ENCODE measurements around the gene GOT2. TPM values are rescaled to one million over a fixed set of nuclear protein-coding genes. Genes with fewer than 3 reads are reported as not detected.
"Not testable (repeated sequence)": the region's sequence is repeated elsewhere in the genome, so short reads cannot be mapped to it uniquely, and the experiment has no call there.

Gene GOT2
- 45.9 TPM for polyA plus RNA-seq (ENCODE audit: insufficient read length)

DNA sequence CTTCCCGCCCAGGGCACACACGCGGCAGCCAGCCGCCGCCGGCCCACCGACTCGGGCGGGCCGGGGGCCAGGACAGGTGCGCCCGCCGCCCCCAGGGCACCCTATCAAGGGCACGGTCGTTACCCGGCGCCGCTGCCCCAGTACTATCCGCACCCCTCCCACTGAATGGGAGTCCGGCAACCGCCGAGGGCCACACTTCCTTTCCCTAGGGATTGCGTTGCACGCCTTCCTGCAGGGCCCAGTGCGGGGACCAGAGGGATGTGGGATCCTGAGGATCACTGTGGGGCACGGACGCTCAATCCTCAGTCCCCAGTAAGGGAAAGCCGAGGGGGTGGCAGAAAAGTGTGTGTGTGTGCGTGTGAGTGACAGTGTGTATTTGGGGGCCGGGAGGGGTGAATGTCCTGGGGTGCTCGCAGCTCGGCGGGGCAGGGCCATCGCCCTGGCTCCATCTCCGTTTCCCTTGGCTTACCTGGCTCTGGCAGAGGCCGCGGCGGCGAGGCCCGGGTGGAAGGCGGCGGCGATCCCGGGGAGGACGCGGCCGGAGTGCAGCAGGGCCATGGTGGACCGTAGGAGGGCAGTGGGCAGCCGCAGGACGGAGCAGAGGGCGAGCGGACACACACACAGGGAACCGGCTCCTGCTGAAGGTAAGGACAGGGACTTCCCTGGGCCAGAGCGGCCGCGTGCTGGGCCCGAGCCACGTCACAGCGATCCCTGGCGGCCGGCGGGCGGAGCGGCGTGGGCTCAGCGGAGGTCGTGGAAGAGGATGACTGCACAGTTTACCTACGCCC, at the start of gene GOT2:
TSS of gene GOT2 (minus strand) at position 646 of the 788 bp plus-strand sequence. CDS start at position 558, 88 bp downstream.
- DNase-seq (ENCODE audit: low read depth) = peak; percentile 20

DNA sequence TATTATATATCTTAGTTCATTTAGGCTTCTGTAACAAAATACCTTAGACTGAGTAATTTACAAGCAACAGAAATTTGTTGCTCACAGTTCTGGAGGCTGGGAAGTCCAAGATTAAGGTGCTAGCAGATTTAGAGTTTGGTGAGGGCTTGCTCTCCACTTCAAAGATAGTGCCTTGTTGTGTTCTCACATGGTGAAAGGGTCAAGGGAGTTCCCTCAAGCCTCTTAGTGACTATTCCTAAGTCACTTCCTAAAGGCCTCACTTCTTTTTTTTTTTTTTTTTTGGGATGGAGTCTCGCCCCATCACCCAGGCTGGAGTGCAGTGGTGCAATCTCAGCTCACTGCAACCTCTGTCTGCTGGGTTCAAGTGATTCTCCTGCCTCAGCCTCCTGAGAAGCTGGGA, 45.2 kb upstream of the GOT2 start:
- not testable (repeated sequence) for DNase-seq (ENCODE audit: low read depth)

DNA sequence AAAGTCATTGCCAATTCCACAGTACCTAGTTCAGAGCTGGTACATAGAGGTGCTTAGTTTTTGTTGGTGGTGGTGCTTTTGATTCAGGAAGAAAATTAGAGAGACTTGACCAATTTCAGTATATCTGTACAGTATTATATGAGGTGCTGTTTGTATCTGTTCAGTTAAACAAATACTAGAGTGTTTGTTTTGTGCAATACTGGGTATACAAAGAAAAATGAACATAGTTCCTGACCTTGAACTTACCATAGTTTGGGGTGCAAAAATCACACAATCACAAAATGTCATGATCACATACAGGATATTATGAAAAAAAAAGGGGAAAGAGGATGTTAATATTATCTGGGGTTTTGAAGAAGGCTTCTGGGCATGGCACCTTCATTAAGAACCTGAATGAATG, 39.8 kb upstream of the GOT2 start:
- no peak for DNase-seq (ENCODE audit: low read depth)

DNA sequence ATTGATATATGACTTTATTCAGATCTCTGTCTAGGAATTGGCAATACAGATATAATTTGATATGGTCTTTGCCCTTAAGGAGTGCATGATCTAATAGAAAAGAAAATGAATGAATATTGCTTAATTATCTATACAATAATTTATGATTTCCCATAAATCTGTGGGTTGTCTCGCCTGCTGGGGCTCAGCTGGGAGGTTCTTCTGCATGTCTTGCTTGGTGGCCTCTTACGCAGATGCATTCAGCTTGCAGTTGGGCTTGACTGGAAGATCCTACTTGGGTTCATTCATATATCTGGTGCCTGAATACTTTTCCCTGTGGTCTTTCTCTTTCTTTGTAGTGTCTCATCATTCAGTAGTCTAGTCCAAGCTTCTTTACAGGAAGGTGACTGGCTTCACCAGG, 34.0 kb upstream of the GOT2 start:
- DNase-seq (ENCODE audit: low read depth) = no peak

DNA sequence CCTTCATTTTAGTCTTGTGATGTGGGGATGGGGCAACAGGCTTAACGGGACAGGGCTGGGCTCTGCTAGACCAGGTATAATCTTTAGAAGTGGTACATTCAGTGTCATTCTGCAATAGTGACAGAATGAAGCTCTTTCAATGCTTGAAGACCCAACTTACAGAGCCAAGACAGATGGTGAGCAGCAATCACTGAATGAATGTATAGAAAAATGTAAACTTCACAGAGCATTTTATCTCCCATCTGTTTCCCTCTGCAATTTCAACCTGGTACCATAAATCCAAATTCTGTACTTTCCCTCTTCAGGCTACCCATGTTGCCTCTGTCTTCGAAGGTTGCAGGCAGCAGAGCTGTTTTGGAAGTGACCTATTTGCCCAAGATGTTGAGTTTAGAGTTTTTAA, 33.5 kb upstream of the GOT2 start:
- no peak for DNase-seq (ENCODE audit: low read depth)

DNA sequence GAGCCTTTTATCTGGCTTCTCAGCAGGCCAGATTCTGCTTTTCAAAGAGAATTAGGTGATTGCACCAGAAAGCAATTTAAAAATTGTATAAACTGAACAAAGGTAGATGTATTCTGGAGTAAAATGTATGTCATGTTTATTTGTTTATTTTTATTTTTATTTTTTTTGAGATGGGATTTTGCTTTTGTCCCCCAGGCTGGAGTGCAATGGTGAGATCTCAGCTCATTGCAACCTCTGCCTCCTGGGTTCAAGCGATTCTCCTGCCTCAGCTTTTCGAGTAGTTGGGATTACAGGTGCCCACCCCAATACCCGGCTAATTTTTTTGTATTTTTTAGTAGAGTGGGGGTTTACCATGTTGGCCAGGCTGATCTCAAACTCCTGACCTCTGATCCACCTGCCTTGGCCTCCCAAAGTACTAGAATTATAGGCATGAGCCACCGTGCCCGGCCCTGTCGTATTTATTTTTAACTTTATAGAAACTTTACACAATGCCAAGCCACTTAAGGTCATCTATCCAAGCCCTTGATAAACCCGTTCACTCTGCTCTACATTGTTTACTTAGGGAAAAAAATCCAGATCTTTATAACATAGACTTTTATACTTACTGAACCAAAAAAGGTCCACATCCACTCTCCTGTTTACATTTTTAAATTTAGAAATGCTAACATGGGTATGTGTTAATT, 22.7 kb upstream of the GOT2 start:
- DNase-seq (ENCODE audit: low read depth) = no peak

DNA sequence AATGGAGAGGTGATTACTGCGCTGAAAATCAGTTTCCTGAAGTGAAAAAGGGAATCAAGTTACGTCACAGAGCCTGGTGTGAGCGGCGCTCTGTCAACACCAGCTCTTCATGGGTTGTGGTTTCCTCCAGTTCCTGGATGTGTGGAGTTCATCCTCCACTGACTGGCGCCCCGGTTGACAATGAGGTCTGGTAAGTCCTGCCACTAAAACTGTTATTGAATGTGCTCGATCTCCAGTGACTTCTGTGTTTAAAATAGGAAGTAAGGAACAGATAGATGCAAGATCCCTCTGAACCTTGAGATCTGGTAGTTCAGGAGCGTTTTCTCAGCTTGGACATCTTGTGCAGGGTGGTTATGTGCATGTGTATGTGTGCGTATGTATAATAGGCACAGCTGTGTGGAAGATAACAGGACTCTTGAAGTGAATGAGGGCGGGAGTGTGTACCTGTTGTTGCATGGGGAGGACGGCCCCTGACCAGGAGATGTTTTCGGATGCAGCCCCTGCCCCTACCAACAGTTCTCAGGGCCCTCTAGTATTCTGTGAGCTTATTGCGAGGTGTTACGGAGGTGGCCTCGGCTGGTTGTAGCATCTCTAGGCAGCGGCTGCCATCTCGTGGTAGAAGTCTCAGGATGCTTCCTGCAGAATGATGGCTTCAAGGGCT, 22.0 kb upstream of the GOT2 start:
- DNase-seq (ENCODE audit: low read depth) = peak; percentile 32

DNA sequence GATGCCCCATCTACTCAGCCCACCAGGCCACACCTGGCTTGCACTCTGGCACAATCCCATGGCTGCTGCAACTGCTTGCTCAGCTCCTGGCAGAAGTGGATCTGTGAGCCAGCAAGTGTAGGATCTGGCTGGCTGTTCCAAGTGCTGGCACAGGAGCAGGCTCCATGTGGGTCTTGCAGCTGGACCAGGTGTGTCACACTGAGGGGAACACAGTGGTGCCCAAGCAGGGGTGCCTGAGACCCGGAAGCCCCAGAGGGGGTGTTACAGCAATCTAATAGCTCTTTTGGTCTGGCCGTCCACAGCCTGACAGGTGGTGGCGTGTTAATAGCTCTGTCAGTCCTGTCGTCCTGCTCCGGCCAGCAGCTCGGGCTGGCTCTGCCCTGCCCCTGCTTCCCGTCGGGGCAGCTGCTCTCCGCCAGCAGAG, 19.6 kb upstream of the GOT2 start:
- DNase-seq (ENCODE audit: low read depth) = no peak

DNA sequence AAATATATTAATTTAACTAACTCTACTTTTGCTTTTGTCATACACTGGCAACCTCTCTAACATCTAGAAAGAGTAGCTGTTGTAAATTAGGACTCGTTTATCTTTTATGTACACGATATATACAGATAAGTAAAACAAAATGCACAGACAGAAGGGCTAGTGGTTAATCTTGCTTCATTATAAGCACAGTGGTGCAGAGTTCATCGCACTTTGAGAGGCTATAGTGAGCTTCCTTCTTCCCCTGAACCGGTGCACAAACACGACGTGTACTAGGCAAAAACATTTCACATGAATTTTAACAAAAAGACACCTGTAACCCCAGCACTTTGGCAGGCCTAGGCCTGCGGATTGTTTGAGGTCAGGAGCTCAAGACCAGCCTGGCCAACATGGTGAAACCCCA, 10.4 kb upstream of the GOT2 start:
- DNase-seq (ENCODE audit: low read depth) = no peak

DNA sequence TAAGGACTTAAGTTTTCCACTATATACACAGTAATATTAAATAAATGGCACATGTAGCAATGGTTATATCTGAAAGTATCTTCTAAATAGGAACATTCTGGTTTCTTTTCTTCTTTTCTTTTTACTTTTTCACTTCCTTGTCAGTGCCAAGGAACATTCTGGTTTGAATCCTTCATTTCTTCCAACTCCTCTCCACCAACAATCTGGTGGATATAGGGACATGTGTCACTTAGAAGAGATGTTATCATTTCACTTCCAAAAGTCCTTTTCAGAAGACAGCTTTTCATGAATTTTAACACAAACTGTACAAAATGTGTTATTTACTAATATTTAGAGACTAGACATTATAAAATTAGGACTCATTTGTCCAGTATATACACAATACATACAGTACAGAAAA, 7.9 kb upstream of the GOT2 start:
- no peak for DNase-seq (ENCODE audit: low read depth)

DNA sequence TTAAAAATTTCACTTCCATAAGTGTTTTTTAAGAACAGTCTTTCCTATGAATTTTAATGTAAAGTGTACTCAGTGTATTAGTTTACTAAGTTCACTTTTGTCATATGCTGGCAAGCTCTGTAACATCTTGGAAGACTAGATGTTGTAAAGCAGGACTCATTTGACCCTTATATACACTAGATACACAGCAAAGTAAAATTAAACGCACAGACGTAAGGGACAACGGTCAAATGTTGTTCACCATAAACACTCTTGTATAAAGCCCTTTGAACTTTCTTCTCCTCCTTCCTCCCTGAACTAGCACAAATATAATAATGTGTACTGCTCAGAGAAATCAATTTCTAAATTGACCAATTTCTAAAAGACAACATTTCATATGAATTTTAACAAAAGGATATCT, 7.0 kb upstream of the GOT2 start:
- no peak for DNase-seq (ENCODE audit: low read depth)

DNA sequence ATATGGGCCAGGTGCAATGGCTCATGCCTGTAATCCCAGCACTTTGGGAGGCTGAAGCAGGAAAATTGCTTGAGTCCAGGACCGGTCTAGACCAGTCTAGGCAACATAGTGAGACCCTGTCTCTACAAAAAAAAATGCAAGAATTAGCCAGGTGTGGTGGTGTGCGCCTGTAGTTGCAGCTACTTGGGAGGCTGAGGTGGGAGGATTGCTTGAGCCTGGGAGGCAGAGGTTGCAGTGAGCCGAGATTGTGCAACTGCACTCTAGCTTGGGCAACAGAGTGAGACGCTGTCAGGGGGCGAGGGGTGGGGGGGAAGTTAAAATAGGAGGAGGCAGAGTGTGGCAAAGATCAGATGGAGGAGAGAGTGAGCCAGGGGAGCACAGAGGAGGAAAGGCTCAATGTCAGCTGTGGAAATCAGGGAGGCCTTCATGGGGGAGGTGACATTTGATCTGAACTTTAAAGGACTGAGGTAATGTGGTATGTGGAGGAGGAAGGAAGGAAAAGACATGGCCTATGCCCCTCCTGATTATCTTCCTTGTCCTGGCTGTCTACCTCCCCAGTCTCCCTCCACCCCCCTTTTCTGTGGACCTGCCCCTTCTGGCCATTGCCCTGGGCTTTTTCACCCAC, 4.7 kb upstream of the GOT2 start:
- no peak for DNase-seq (ENCODE audit: low read depth)

DNA sequence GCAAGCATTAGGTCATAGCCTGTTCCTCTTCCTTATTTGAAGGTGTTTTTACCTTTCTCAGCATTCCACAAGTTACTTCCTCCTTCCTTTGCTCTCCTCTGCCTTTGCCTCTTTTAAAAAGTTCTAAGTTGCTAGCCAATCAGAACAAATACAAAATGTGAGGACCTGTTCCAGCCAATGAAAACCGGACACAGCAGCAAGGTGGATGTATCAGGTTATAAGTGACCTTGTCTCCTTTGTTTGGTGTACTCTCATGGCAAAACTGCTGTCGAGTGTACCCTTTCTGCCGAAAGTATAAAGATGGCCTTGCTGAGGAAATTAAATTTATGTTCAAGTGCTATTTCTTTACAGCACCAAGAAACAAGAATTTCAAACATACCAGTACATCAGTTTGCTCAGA, 2.2 kb upstream of the GOT2 start:
- DNase-seq (ENCODE audit: low read depth) = not testable (repeated sequence)

DNA sequence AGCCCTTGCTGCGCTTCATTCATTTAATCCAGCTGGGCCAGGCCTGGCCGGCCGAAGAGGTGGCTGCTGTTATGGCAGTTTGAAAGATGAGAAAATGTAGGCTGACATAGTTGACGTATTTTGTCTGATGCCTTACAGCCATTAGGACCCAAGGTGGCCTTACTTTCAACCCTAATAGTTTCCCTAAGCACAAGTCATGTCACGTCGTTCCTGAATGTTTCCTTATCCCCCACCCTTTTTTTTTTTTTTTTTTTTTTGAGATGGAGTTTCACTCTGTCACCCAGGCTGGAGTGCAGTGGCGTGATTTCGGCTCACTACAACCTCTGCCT, 307 bp upstream of the GOT2 start:
- no peak for DNase-seq (ENCODE audit: low read depth)

DNA sequence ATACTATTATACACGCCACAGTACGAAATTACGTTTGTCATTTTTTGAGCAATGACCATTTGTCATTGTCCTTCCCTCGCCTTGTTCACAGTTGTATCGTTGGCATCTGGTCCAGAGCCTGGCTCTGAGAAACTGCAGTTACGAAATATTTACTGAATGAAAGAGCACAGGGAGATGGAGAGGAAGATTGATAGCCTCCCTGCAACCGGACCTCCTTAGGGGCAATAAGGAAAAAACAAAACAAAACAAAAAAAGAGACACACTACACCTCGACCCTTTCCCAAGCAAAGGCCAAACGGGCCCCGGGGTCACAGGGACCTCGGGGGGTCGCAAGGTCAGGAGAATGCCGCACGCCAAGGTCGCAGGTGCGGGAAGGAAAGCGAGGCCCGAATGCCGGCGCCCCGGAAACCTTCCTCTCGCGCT, 857 bp downstream of the GOT2 start:
- DNase-seq (ENCODE audit: low read depth) = no peak

DNA sequence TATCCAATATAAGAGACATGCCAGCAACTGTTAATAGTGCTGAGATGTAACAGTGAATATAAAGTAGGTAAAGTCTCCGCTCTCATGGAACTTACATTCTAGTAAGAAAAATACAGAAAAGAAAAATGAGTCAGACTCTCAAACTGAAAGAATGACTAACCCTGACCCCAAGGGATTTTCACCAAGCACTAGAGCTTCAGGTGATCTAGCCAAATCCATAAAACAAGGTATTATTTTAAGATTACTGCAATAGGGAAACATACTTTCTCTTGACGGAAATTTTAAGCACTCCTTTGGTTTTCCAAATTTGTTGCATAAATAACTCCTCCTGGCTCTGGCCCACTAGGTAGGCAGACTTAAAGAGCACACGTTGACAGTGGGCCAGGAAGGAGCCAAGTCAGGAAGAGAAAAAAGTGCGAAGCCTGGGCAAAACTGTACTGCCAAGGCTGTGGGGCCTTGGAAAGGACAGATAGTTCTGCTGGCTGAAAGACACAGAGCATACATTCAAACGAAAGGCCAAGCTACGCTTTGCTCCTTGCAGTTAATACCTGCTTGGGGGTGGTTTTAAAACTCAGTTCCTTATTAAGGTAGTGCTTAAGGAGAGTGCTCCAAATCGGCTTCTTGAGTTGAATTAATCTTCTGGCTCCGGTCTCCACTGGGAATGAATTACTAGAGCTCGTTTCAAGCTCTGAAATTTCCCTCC, 1.4 kb downstream of the GOT2 start:
- DNase-seq (ENCODE audit: low read depth) = no peak

DNA sequence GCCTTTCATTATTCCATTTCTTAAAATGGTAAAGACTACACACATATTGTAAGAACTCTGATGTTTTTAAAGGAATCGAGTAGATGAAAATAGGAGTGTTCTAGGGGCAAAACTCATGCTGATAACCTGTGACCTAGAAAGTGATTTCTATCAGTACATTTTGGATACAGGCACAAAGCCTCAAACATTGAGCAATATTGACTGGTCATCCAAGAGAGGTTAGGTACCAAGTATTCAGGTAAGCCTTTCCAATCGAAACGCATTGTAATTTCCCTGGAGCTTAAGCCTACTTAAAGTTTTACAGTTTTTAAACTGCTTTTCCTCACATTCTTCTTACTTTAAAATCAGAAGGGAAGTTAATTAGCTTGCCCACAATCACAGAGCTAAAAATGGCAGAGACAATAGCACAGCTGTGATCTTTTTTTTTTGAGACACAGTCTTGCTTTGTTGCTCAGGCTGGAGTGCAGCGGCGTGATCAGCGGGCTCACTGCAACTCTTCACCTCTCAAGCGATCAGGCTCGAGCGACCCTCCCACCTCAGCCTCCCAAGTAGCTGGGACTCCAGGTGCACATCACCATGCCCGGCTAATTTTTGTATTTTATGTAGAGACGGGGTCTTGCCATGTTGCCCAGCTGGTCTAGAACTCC, 3.3 kb downstream of the GOT2 start:
- no peak for DNase-seq (ENCODE audit: low read depth)

DNA sequence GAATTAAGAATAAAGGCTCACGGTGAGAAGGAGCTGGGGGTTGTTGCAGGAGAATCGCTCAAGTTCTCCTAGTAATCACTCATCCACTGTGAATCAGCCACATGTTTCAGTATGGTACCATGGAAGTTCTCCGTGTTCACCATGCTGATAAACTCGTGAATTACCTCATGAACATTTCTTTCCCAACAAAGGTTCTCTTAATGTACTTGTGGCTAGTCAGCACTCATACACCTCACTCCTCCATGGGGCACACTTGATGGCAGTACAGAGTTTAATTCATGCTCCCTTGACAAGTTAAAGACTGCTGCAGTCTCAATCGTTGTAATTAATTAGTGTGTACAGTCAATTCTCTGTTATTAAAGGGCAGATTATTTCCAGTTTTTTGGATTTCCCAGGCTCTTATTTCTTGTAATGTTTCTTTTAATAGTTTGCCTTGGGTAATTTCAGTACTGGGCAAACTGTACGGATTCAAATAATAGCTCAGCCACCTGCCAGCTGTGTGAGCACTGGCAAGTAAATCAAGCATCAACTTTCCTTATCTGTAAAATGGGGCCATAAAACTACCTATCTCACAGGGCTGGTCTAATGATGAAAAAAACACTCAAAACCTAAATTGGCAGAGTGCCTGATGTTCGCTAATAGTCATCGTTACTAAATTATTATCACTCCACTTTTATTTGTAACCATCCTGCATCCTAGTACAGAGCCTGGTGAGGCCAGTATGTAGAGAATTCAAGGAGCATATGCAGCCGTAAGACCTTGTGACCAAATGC, 6.1 kb downstream of the GOT2 start:
- no peak for DNase-seq (ENCODE audit: low read depth)

DNA sequence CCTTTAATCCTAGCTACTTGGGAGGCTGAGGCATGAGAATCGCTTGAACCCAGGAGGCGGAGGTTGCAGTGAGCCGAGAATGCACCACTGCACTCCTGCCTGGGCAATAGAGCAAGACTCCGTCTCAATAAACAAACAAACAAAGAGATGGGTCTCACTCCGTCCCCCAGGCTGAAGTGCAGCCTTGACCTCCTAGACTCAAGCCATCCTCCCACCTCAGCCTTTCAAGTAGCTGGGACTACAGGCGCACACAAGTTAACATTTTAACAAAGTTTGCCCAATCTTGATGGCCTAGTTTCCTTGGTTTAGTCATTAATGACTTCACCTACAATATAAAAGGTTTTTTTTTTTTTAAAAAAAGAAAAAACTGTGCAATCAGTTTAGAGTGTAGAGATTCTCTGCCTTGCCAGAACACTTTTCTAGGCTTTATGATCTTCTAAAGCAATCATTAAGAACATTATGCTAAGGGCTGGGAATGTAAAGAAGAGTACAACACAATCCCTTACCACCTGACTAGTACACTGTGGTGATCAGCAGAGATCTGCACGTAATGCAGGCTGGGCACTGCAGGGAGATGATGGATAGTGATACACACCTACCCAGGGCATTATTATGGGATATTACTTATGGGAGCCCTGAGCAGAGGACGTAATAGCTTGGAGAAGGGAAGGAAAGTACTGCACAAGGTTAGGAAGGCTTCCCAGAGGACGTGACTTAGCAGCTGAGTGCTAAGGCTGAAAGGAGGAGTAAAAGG, 6.9 kb downstream of the GOT2 start:
- DNase-seq (ENCODE audit: low read depth) = no peak

DNA sequence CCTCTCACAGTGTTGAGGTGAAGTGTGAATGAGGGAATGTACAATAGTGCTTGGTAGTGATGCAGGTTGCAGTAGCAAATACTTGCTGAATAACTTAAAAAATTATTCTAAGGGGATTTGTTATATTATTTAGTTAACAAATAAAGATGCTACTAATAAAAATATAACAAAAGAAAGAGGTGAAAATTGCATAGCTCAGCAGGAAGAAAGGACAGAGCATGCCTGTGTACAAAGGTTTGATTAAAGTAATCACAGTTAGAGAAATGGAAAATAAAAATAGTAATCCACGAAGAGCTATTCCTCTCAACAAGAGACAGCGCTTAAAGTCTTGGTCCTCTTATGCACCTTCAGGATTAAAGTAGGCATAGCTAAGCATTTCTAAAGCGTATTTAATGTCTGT, 11.0 kb downstream of the GOT2 start:
- DNase-seq (ENCODE audit: low read depth) = no peak

All from forelimb muscle (tissue), 1 donor.